HG03060 (cell line): Measurements from ENCODE around the gene PRSS12.
"Not testable (repeated sequence)": the region's sequence is repeated elsewhere in the genome, so short reads cannot be mapped to it uniquely, and the experiment has no call there.

Experiments used
- ATAC-seq: cut with Tn5 transposase; IDR thresholded peaks from one replicate; pipeline ENCODE4 v1.9.1; 2021; ENCODE audit warnings: low read depth, moderate number of reproducible peaks; ENCODE audit not compliant: unreplicated experiment

PRSS12 gene

GRCh38 chr4:118326585-118326984 is 26.2 kb downstream of the PRSS12 start:
- no peak for ATAC-seq

- ATAC-seq = no peak
Observed at GRCh38 chr4:118325431-118325830, 27.4 kb downstream of the PRSS12 start.

- no peak for ATAC-seq
Observed at GRCh38 chr4:118322831-118323502, 29.8 kb downstream of the PRSS12 start.

- no peak for ATAC-seq
Observed at GRCh38 chr4:118318931-118319330, 33.9 kb downstream of the PRSS12 start.

GRCh38 chr4:118317691-118318090 is 35.1 kb downstream of the PRSS12 start:
- no peak for ATAC-seq

GRCh38 chr4:118314221-118314620 is 38.6 kb downstream of the PRSS12 start:
- ATAC-seq = no peak

GRCh38 chr4:118313098-118313497 is 39.7 kb downstream of the PRSS12 start:
- ATAC-seq = no peak

- ATAC-seq = no peak
Observed at GRCh38 chr4:118308306-118309030, 44.3 kb downstream of the PRSS12 start.

- ATAC-seq = no peak
Observed at GRCh38 chr4:118307643-118308042, 45.2 kb downstream of the PRSS12 start.

- not testable (repeated sequence) for ATAC-seq
Observed at GRCh38 chr4:118299619-118300018, 53.2 kb downstream of the PRSS12 start.

GRCh38 chr4:118296729-118297128 is 56.1 kb downstream of the PRSS12 start:
- no peak for ATAC-seq

GRCh38 chr4:118290951-118291350 is 61.9 kb downstream of the PRSS12 start:
- no peak for ATAC-seq

GRCh38 chr4:118289794-118290193 is 63.0 kb downstream of the PRSS12 start:
- no peak for ATAC-seq

- no peak for ATAC-seq
Observed at GRCh38 chr4:118287711-118288451, 64.9 kb downstream of the PRSS12 start.

GRCh38 chr4:118286685-118287084 is 66.1 kb downstream of the PRSS12 start:
- no peak for ATAC-seq

GRCh38 chr4:118285931-118286330 is 66.9 kb downstream of the PRSS12 start:
- no peak for ATAC-seq

GRCh38 chr4:118284169-118284568 is 68.6 kb downstream of the PRSS12 start:
- peak; percentile 48 for ATAC-seq

- ATAC-seq = no peak
Observed at GRCh38 chr4:118282692-118283091, 70.1 kb downstream of the PRSS12 start.

GRCh38 chr4:118281611-118282442 is 71.0 kb downstream of the PRSS12 start:
- ATAC-seq = no peak

GRCh38 chr4:118280501-118281218 is 72.1 kb downstream of the PRSS12 start:
- no peak for ATAC-seq
